Ishikawa (cell line): ENCODE data around the gene ABCC4.

ENCODE experiments used
- CEBPB ChIP-seq: IDR thresholded peaks from 2 replicates; pipeline ENCODE4 v1.6.1; 2012
- CREB1 ChIP-seq: IDR thresholded peaks from 2 replicates; pipeline ENCODE4 v1.6.1; 2012; ENCODE audit warnings: low read depth
- EGR1 ChIP-seq: IDR thresholded peaks from 2 replicates; pipeline ENCODE4 v1.6.1; 2012
- EP300 ChIP-seq: IDR thresholded peaks from 2 replicates; pipeline ENCODE4 v1.6.1; 2012; ENCODE audit warnings: borderline replicate concordance
- FOXM1 ChIP-seq: IDR thresholded peaks from 2 replicates; pipeline ENCODE4 v1.6.1; 2012; ENCODE audit warnings: low read depth, borderline replicate concordance
- MAX ChIP-seq: IDR thresholded peaks from 2 replicates; pipeline ENCODE4 v1.6.1; 2012
- NFIC ChIP-seq: IDR thresholded peaks from 2 replicates; pipeline ENCODE4 v1.6.1; 2012
- RAD21 ChIP-seq: IDR thresholded peaks from 2 replicates; pipeline ENCODE4 v1.6.1; 2012; ENCODE audit warnings: low read depth
- REST ChIP-seq: IDR thresholded peaks from 2 replicates; pipeline ENCODE4 v1.6.1; 2012; ENCODE audit warnings: low read depth, mild to moderate bottlenecking
- TAF1 ChIP-seq: IDR thresholded peaks from 2 replicates; pipeline ENCODE4 v1.6.1; 2012; ENCODE audit warnings: low read depth, mild to moderate bottlenecking
- TCF12 ChIP-seq: IDR thresholded peaks from 2 replicates; pipeline ENCODE4 v1.6.1; 2012; ENCODE audit warnings: low read depth
- TEAD4 ChIP-seq: IDR thresholded peaks from 2 replicates; pipeline ENCODE4 v1.6.1; 2012
- USF1 ChIP-seq: IDR thresholded peaks from 2 replicates; pipeline ENCODE4 v1.6.1; 2012
- YY1 ChIP-seq: IDR thresholded peaks from 2 replicates; pipeline ENCODE4 v1.6.1; 2012; ENCODE audit warnings: low read depth
- ZBTB7A ChIP-seq: IDR thresholded peaks from 2 replicates; pipeline ENCODE4 v1.6.1; 2012; ENCODE audit warnings: low read depth

Gene ABCC4

GRCh38 chr13:95248953-95249352 lies 52.3 kb downstream of the ABCC4 start:
- TF ChIP-seq CREB1 (no peak), RAD21 (no peak), TCF12 (no peak), EGR1 (no peak), FOXM1 (no peak)

- TF ChIP-seq TCF12 (no peak), NFIC (no peak), CEBPB (no peak), EGR1 (no peak), MAX (no peak), EP300 (no peak)
Observed at GRCh38 chr13:95247852-95248251, 53.4 kb downstream of the ABCC4 start.

GRCh38 chr13:95247171-95247570 lies 54.1 kb downstream of the ABCC4 start:
- TF ChIP-seq NFIC (no peak), TEAD4 (no peak), RAD21 (no peak), CREB1 (no peak), FOXM1 (no peak), YY1 (no peak), EP300 (no peak), ZBTB7A (no peak), TAF1 (no peak), REST (no peak), USF1 (no peak), EGR1 (no peak)

GRCh38 chr13:95246292-95247082 lies 54.8 kb downstream of the ABCC4 start:
- peak; percentile 80 for TF ChIP-seq NFIC
- no peak for TF ChIP-seq TAF1
- no peak for TF ChIP-seq REST
- TF ChIP-seq EGR1, result no peak
- TF ChIP-seq TCF12, result 0 out of 2 replicates have a peak, but pooled peaks have one; percentile 26
- TF ChIP-seq TEAD4, result peak; percentile 5; the same call in 1 of the 2 replicates
- TF ChIP-seq RAD21, result no peak

- TF ChIP-seq CEBPB, result no peak
Observed at GRCh38 chr13:95245071-95245470, 56.2 kb downstream of the ABCC4 start.

- TF ChIP-seq USF1 (no peak), EP300 (no peak), REST (no peak)
Observed at GRCh38 chr13:95243207-95243606, 58.0 kb downstream of the ABCC4 start.
